ENCODE measurements around the gene KCND3. TPM values are rescaled to one million over a fixed set of nuclear protein-coding genes. Genes with fewer than 3 reads are reported as not detected.

KCND3 gene
- total and polyA plus RNA-seq, 2 of the 4 experiments (the other 2 are of a cell fraction) = under 0.01 to 0.03 TPM

DNA sequence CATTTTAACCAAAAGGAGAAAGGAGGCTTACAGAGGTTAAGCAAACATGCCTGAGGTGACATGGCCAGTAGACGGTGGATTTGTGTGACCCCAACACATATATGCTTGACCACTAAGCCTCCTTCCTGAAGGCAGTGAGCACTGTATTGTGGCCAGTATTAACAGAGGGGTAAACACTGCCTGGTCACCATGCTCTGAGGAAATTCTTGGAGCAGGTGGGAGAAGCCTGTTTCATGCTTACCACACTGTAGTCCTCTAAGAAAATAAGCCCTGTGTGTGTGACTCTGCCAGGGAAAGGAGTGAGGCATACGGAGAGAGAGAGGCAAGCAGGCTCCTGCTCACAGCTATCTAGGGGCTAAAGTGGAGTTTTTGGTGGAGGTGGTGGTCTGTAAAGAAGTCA, 102.7 kb downstream of the KCND3 start:
- ATAC-seq (ENCODE audit: low read depth) = 0 out of 2 replicates have a peak, but pooled peaks have one; percentile 16
- 38% methylated on average over 1 of the region's 2 CpGs; no CpG with 5 or more reads in 1 of the 2 experiments for WGBS, 2 experiments (ENCODE audit: extremely low coverage in 2 of 2, insufficient read length in 1 of 2)
- H2AK5ac ChIP-seq (ENCODE audit: low read depth, low read length) = no peak overlapping the region
- H3K4me3 ChIP-seq (ENCODE audit: insufficient read depth, low read depth, low read length) = no peak overlapping the region
- H3K23ac ChIP-seq (ENCODE audit: low read depth, low read length) = no peak overlapping the region; the same call in 1 of the 2 replicates
- BruUV-seq (replicated peaks) = no TSS peak
- no peak overlapping the region for H2AK9ac ChIP-seq (replicated peaks; ENCODE audit: low read depth, low read length, poor library complexity)
- H3K4me1 ChIP-seq (ENCODE audit: control insufficient read depth, insufficient read depth, low read length) = peaks cover 2% of the 10 kb centered on the region; the same call in 1 of the 2 replicates
- no peak overlapping the region for H3K9ac ChIP-seq (ENCODE audit: low read depth, low read length)
- no peak overlapping the region for H3K14ac ChIP-seq (replicated peaks; ENCODE audit: low read depth, low read length)
- no peaks in the 10 kb centered on the region for H3K9me3 ChIP-seq (ENCODE audit: control insufficient read depth, insufficient read depth, low read length)
- no peak overlapping the region for H2BK20ac ChIP-seq (ENCODE audit: low read depth, low read length)
- H3K4ac ChIP-seq (ENCODE audit: low read depth, low read length) = no peak overlapping the region
- no peak overlapping the region for H2BK120ac ChIP-seq (ENCODE audit: low read depth, low read length)
- no peak overlapping the region for H4K91ac ChIP-seq (ENCODE audit: insufficient read depth, low read depth, low read length)
- peaks cover 23% of the 10 kb centered on the region; the same call in 1 of the 2 replicates for H3K27me3 ChIP-seq (ENCODE audit: control insufficient read depth, insufficient read depth, low read length)
- no peak overlapping the region for H2BK5ac ChIP-seq (ENCODE audit: low read depth, low read length, poor library complexity, severe bottlenecking)
- no peak overlapping the region for H3K27ac ChIP-seq (ENCODE audit: insufficient read depth, low read length)
- no peak for DNase-seq
- TF ChIP-seq RCOR1 (IDR thresholded peaks at IDR 0.05; ENCODE audit: insufficient replicate concordance, low read length) (no peak), MAFK (IDR thresholded peaks at IDR 0.05; ENCODE audit: low read depth, low read length) (no peak), BHLHE40 (IDR thresholded peaks at IDR 0.05; ENCODE audit: low read depth, low read length) (no peak), SMC3 (IDR thresholded peaks at IDR 0.05; ENCODE audit: low read depth, low read length) (no peak), MAZ (IDR thresholded peaks at IDR 0.05; ENCODE audit: borderline replicate concordance, low read depth, low read length) (no peak), RFX5 (IDR thresholded peaks at IDR 0.05; ENCODE audit: low read depth, low read length) (no peak), FOS (IDR thresholded peaks at IDR 0.05; ENCODE audit: low read depth, low read length) (no peak), CHD1 (IDR thresholded peaks at IDR 0.05; ENCODE audit: low read depth, low read length) (no peak), POLR2A (IDR thresholded peaks at IDR 0.05; ENCODE audit: low read depth, low read length) (no peak), NFE2L2 (IDR thresholded peaks at IDR 0.05; ENCODE audit: low read depth, low read length) (no peak), RAD21 (IDR thresholded peaks at IDR 0.05; ENCODE audit: low read length) (no peak), CEBPB (IDR thresholded peaks at IDR 0.05; ENCODE audit: low read depth, low read length) (no peak)
- TF ChIP-seq, protein P1, sequence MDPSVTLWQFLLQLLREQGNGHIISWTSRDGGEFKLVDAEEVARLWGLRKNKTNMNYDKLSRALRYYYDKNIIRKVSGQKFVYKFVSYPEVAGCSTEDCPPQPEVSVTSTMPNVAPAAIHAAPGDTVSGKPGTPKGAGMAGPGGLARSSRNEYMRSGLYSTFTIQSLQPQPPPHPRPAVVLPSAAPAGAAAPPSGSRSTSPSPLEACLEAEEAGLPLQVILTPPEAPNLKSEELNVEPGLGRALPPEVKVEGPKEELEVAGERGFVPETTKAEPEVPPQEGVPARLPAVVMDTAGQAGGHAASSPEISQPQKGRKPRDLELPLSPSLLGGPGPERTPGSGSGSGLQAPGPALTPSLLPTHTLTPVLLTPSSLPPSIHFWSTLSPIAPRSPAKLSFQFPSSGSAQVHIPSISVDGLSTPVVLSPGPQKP (IDR thresholded peaks at IDR 0.05; ENCODE audit: borderline replicate concordance, low read depth, low read length) = no peak
- TF ChIP-seq, protein P2, sequence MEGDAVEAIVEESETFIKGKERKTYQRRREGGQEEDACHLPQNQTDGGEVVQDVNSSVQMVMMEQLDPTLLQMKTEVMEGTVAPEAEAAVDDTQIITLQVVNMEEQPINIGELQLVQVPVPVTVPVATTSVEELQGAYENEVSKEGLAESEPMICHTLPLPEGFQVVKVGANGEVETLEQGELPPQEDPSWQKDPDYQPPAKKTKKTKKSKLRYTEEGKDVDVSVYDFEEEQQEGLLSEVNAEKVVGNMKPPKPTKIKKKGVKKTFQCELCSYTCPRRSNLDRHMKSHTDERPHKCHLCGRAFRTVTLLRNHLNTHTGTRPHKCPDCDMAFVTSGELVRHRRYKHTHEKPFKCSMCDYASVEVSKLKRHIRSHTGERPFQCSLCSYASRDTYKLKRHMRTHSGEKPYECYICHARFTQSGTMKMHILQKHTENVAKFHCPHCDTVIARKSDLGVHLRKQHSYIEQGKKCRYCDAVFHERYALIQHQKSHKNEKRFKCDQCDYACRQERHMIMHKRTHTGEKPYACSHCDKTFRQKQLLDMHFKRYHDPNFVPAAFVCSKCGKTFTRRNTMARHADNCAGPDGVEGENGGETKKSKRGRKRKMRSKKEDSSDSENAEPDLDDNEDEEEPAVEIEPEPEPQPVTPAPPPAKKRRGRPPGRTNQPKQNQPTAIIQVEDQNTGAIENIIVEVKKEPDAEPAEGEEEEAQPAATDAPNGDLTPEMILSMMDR (conservative IDR thresholded peaks at IDR 0.05; ENCODE audit: low read depth, low read length) = no peak
- no peak overlapping the region for H2AFZ ChIP-seq (replicated peaks; ENCODE audit: low read length, poor library complexity)
- no peak overlapping the region for H3K18ac ChIP-seq (ENCODE audit: low read depth, low read length)
- in situ Hi-C loops (cut with MboI; ENCODE audit: low sequenced_read_pairs) = no loop called here
- H4K20me1 ChIP-seq (ENCODE audit: insufficient read depth, low read length) = no peaks in the 10 kb centered on the region
- intact Hi-C loops (cut with micrococcal nuclease) = no loop called here
- no peak overlapping the region for H3K4me2 ChIP-seq (ENCODE audit: low read depth, low read length)
- H3K56ac ChIP-seq (ENCODE audit: extremely low read depth, insufficient read depth, low read length) = no peak overlapping the region
- H2BK15ac ChIP-seq (ENCODE audit: low read depth, low read length) = no peak overlapping the region
- H3K36me3 ChIP-seq (ENCODE audit: control insufficient read depth, insufficient read depth, low read length) = no peaks in the 10 kb centered on the region
- CTCF ChIA-PET = no interaction called here
- no peaks in the 10 kb centered on the region for H3K79me1 ChIP-seq (ENCODE audit: low read depth in 1 of 2, low read length in 2 of 2)
- no peaks in the 10 kb centered on the region; the same call in 1 of the 2 replicates for H3K9me1 ChIP-seq (ENCODE audit: insufficient read depth, low read length)
- no peak overlapping the region for H4K8ac ChIP-seq (ENCODE audit: low read depth in 2 of 2, low read length in 2 of 2)
- no peak overlapping the region for H4K5ac ChIP-seq (ENCODE audit: low read depth, low read length)
- dilution Hi-C loops (cut with HindIII; ENCODE audit: low sequenced_read_pairs, unreplicated experiment) = no loop called here
- POLR2A ChIA-PET (ENCODE audit: unreplicated experiment) = no interaction called here

Data from IMR-90 (cell line).